B cell (primary cell): ENCODE results near the gene SLC4A2. TPM values are rescaled to one million over a fixed set of nuclear protein-coding genes. Genes with fewer than 3 reads are reported as not detected.

Source experiments
- ATAC-seq: fragments of 200-7000 bp; cut with Tn5 transposase; one replicate; pipeline ENCODE4 v1.10.0; 2021; ENCODE audit warnings: low read depth, mild to moderate bottlenecking, moderate number of reproducible peaks, moderate library complexity
- CTCF ChIA-PET: fragments of 350-600 bp; sonication (Branson Sonifier 250); formaldehyde crosslinking; loops from one replicate; lab custom pipeline; 2021; ENCODE audit warnings: antibody characterized with exemption, inconsistent platforms; lab: Charles Lee
- POLR2A ChIA-PET: fragments of 350-600 bp; sonication (Branson Sonifier 250); formaldehyde crosslinking; loops from one replicate; lab custom pipeline; 2021; ENCODE audit warnings: antibody characterized with exemption; lab: Charles Lee
- DNase-seq: peaks from one replicate; pipeline ENCODE4 v3.0.0; 2013
- H2AFZ ChIP-seq: 2 replicates; pipeline ENCODE4 v1.6.1; 2012; ENCODE audit warnings: mild to moderate bottlenecking, low read depth, low read length; ENCODE audit not compliant: insufficient read depth, poor library complexity, severe bottlenecking
- H3K27ac ChIP-seq, 2 donors: 1 replicate in 1 of 2; 2 replicates in 1 of 2; pipeline ENCODE4 v1.5.1; 2012 to 2013; ENCODE audit warnings: low read length in 2 of 2, mild to moderate bottlenecking in 2 of 2, moderate library complexity in 1 of 2
- H3K27me3 ChIP-seq, 4 experiments: fragments of 200-600 bp in 1 of 4; sonication (generic) in 1 of 4; replicated peaks in 1 of 4; 1 replicate in 2 of 4; 2 replicates in 2 of 4; pipeline versions ENCODE4 v1.6.1 to v1.7.0; 2013 to 2016; ENCODE audit warnings: low read length in 3 of 4, mild to moderate bottlenecking in 2 of 4, mixed read lengths in 1 of 4, moderate library complexity in 1 of 4; ENCODE audit not compliant: insufficient read depth in 4 of 4, control insufficient read depth in 3 of 4; ENCODE audit errors: control extremely low read depth in 1 of 4
- H3K36me3 ChIP-seq, 2 experiments: replicated peaks in 1 of 2; 1 replicate in 1 of 2; 2 replicates in 1 of 2; pipeline versions ENCODE4 v1.6.1 to v1.7.1; 2013; ENCODE audit warnings: low read length in 1 of 2; ENCODE audit not compliant: insufficient read depth in 2 of 2, control insufficient read depth in 1 of 2; ENCODE audit errors: control extremely low read depth in 1 of 2, extremely low read depth in 1 of 2
- H3K4me1 ChIP-seq, 2 donors: fragments of 200-600 bp in 1 of 2; sonication (generic) in 1 of 2; 1 replicate in 1 of 2; 2 replicates in 1 of 2; pipeline versions ENCODE4 v1.5.1 to v1.6.1; 2013 to 2017; ENCODE audit warnings: low read length in 2 of 2; ENCODE audit not compliant: control insufficient read depth in 2 of 2, insufficient read depth in 2 of 2
- H3K4me2 ChIP-seq: replicated peaks from 2 replicates; pipeline ENCODE3; 2012; ENCODE audit warnings: mild to moderate bottlenecking, low read depth, low read length; ENCODE audit not compliant: poor library complexity, severe bottlenecking
- H3K4me3 ChIP-seq, 5 experiments: fragments of 200-600 bp in 1 of 5; sonication (generic) in 1 of 5; 1 replicate in 3 of 5; 2 replicates in 2 of 5; pipeline versions ENCODE4 v1.5.1 to v1.7.0; 2011 to 2016; ENCODE audit warnings: low read length in 4 of 5, mild to moderate bottlenecking in 4 of 5, low read depth in 2 of 5, control low read depth in 1 of 5, moderate library complexity in 1 of 5; ENCODE audit not compliant: insufficient read depth in 1 of 5; ENCODE audit errors: control extremely low read depth in 1 of 5, extremely low read depth in 1 of 5
- H3K79me2 ChIP-seq: fragments of 200-600 bp; sonication (generic); one replicate; pipeline ENCODE4 v1.6.0; 2016; ENCODE audit warnings: low read length; ENCODE audit not compliant: control insufficient read depth, insufficient read depth
- H3K9ac ChIP-seq: fragments of 200-600 bp; sonication (generic); 2 replicates; pipeline ENCODE4 v1.6.1; 2017; ENCODE audit warnings: mild to moderate bottlenecking, low read length, moderate library complexity
- H3K9me3 ChIP-seq, 3 donors: one replicate each; pipeline versions ENCODE4 v1.6.1 to v1.7.1; 2013; ENCODE audit warnings: low read length in 2 of 3; ENCODE audit not compliant: control insufficient read depth in 2 of 3, insufficient read depth in 1 of 3; ENCODE audit errors: control extremely low read depth in 1 of 3
- H4K20me1 ChIP-seq: 2 replicates; pipeline ENCODE4 v1.6.0; 2012; ENCODE audit warnings: mild to moderate bottlenecking, low read length; ENCODE audit not compliant: insufficient read depth, control insufficient read depth, poor library complexity, severe bottlenecking
- H3K27ac Mint-ChIP-seq: one replicate; pipeline ENCODE4 v1.8.0; 2021; ENCODE audit warnings: mixed read lengths
- H3K27me3 Mint-ChIP-seq: one replicate; pipeline ENCODE4 v1.8.0; 2021; ENCODE audit warnings: mixed read lengths
- H3K4me1 Mint-ChIP-seq: one replicate; pipeline ENCODE4 v1.8.0; 2021; ENCODE audit warnings: mixed read lengths
- H3K4me3 Mint-ChIP-seq: one replicate; pipeline ENCODE4 v1.8.0; 2021; ENCODE audit warnings: mixed read lengths
- H3K9me3 Mint-ChIP-seq: one replicate; pipeline ENCODE4 v1.8.0; 2022; ENCODE audit warnings: mixed read lengths; ENCODE audit not compliant: insufficient read depth
- CTCF ChIP-seq: fragments of 200-600 bp; IDR thresholded peaks from one replicate; pipeline ENCODE4 v1.8.0; 2022; ENCODE audit warnings: antibody characterized with exemption, mild to moderate bottlenecking
- EZH2 ChIP-seq: IDR thresholded peaks from 2 replicates; pipeline ENCODE4 v1.6.1; 2012; ENCODE audit warnings: borderline replicate concordance, low read depth, mild to moderate bottlenecking, moderate library complexity, low read length; ENCODE audit not compliant: insufficient read depth, poor library complexity, severe bottlenecking
- WGBS: methylation state at CpG from one replicate; pipeline ENCODE4 v1.1.5; 2013; ENCODE audit warnings: missing lambda C conversion rate; ENCODE audit not compliant: insufficient coverage; 5-methylcytosine and 5-hydroxymethylcytosine counted together
- intact Hi-C: fragments of 100-400 bp; cut with micrococcal nuclease; formaldehyde crosslinking; loops from one replicate; pipeline ENCODE4 v1.10.0; 2022
- polyA plus RNA-seq: library from polyadenylated mRNA; depleted of rRNA; stranded (reverse); fragments of >200 nt; gene quantifications from 2 replicates; pipeline ENCODE4 v1.2.3, GENCODE V29; 2012
- total RNA-seq, 2 donors: library from RNA; stranded (reverse); fragments of 120-200 nt in 1 of 2; gene quantifications; 1 replicate in 1 of 2; 2 replicates in 1 of 2; pipeline versions ENCODE4 v1.2.3 to v1.2.4, GENCODE V29; 2013 to 2022

SLC4A2 gene
- total and polyA plus RNA-seq, 2 donors (not counting 1 experiment from before 2014, with no cell fraction given) = 82.8 to 113 TPM

- ChIA-PET CTCF (interaction anchor here (0.6 to 1.3 kb wide), 3 partner anchors 22 to 1452 kb away, joined by 3 to 6 read pairs (median 3); partner anchors contain the start of gene FASTK), POLR2A (interaction anchor here (0.8 to 1.3 kb wide), 4 partner anchors 13 to 732 kb away, joined by 4 to 7 read pairs (median 6); partner anchors contain the start of gene ABCB8)
- WGBS = 2% methylated on average over 5 of the region's 18 CpGs
- Histone ChIP-seq H3K79me2 (peaks cover 37% of the 10 kb centered on the region), H3K4me3 (peak overlapping the region; percentile 67 to 90 (median 73)), H3K27ac (peak overlapping the region; percentile 79 to 82), H3K36me3 (peaks cover 0 to 1% of the 10 kb centered on the region in 2 experiments), H3K9ac (peak overlapping the region; percentile 89), H3K27me3 (no peaks in the 10 kb centered on the region), H3K4me1 (peaks cover 23 to 40% of the 10 kb centered on the region in 2 donors), H3K4me2 (peak overlapping the region; percentile 100), H4K20me1 (peaks cover 32% of the 10 kb centered on the region), H2AFZ (peak overlapping the region; percentile 98), H3K9me3 (no peaks in the 10 kb centered on the region)
- Mint-ChIP-seq H3K27me3 (no peaks in the 10 kb centered on the region), H3K4me3 (peak overlapping the region; percentile 96), H3K27ac (peak overlapping the region; percentile 94), H3K4me1 (peaks cover 36% of the 10 kb centered on the region), H3K9me3 (no peaks in the 10 kb centered on the region)
- TF ChIP-seq EZH2 (no peak), CTCF (no peak)
- intact Hi-C loops = loop anchor here (1.0 to 5.0 kb wide), 7 partner anchors 21 to 1344 kb away; partner anchors contain the start of genes ABCB8, FASTK, REPIN1 and ZNF862
- no peak for DNase-seq
- ATAC-seq = no peak
Observed at GRCh38 chr7:151058781-151059366, 515 bp upstream of the SLC4A2 start.

GRCh38 chr7:151060113-151060415, 675 bp downstream of the SLC4A2 start:
- POLR2A ChIA-PET = interaction anchor here (0.7 kb wide), 1 partner anchor 23 kb away, joined by 3 read pairs; the partner anchor contains the start of gene TMUB1
- Histone ChIP-seq H3K36me3 (peaks cover 0 to 11% of the 10 kb centered on the region in 2 experiments), H3K4me1 (peaks cover 23 to 40% of the 10 kb centered on the region in 2 donors), H2AFZ (peak overlapping the region; percentile 98), H3K27ac (peak overlapping the region in 1 of 2 donors; percentile 82), H3K9me3 (no peaks in the 10 kb centered on the region), H3K4me3 (peak overlapping the region; percentile 27 to 90 (median 73)), H3K9ac (peak overlapping the region; percentile 89), H3K27me3 (no peaks in the 10 kb centered on the region), H3K4me2 (peak overlapping the region; percentile 100), H3K79me2 (peaks cover 37% of the 10 kb centered on the region), H4K20me1 (peaks cover 32% of the 10 kb centered on the region)
- Mint-ChIP-seq H3K27me3 (no peaks in the 10 kb centered on the region), H3K27ac (peak overlapping the region; percentile 50), H3K4me3 (peak overlapping the region; percentile 96), H3K4me1 (peaks cover 36% of the 10 kb centered on the region), H3K9me3 (no peaks in the 10 kb centered on the region)
- ATAC-seq (no peak), DNase-seq (no peak)
- CTCF ChIA-PET = interaction anchor here (1.2 to 2.2 kb wide), 2 partner anchors 24 to 51 kb away, joined by 4 read pairs; no protein-coding TSS in a partner anchor
- intact Hi-C loops = no loop called here
- WGBS = 1% methylated on average over 14 of the region's 17 CpGs
- TF ChIP-seq CTCF = peak; percentile 63
- TF ChIP-seq EZH2 = no peak
